ENCODE results near the gene THNSL1.
"Not testable (repeated sequence)": the region's sequence is repeated elsewhere in the genome, so short reads cannot be mapped to it uniquely, and the experiment has no call there.

Gene THNSL1

GRCh38 chr10:25016376-25017153 is at the start of gene THNSL1:
TSS of gene THNSL1 (plus strand) at chr10:25016612. CDS start at chr10:25023224, 6,612 bp downstream.
- peak; percentile 88 to 99 (median 96) for DNase-seq

DNA sequence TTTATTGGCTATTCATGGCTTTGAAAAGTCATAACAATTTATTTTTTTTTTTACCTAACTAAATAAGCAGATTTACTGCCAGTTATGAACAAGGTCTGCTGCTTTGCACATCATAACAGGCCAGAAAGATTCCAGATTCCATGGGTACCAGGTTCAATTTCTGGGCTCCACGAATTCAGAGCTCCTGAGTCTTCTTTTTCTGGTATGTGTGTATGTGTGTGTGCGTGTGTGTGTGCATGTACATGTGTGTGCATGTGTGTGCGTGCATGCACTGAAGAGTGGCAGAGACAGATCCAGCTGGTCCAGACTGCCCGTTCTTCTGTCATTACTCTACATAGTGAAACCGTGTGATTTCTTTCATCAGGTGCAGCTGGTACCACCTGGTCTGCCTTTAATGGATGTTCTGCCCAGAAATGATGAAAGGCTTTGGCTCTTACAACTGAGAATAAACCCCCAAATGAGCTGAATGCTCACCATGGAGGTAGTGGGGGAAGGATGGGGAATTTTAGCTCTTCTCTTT is 49.4 kb upstream of the THNSL1 start:
- no peak for DNase-seq

DNA sequence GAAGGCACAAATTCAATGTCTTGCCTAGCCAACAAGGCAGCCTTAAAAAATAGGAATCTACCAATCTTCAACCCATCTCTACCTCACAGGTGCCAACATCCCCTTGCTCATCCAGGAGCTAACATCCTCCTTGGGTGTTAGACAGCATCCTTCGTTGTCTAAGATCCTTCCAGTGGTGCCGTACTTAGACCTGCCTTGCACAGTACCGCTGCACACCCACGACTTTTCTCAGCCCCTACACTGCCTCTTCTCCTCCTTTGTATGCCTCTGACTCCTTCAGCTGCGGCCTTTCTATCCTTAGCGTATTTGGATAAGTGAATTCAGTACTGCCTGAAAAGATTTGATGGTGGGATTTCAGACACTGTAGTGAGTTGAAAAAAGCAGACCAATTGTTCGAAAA is 48.1 kb upstream of the THNSL1 start:
- no peak for DNase-seq

DNA sequence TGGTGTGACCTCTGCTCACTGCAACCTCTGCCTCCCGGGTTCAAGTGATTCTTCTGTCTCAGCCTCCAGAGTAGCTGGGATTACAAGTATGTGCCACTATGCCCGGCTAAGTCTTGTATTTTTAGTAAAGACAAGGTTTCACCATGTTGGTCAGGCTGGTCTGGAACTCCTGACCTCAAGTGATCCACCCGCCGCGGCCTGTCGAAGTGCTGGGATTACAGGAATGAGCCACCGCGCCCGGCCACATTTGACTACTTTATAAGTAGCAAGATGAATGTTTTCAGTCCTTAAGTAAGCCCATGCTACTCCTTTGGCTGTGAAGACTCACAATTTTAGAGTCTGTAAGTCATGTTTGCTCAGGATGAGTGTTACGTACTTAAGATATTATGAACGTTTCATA is 47.5 kb upstream of the THNSL1 start:
- not testable (repeated sequence) for DNase-seq

DNA sequence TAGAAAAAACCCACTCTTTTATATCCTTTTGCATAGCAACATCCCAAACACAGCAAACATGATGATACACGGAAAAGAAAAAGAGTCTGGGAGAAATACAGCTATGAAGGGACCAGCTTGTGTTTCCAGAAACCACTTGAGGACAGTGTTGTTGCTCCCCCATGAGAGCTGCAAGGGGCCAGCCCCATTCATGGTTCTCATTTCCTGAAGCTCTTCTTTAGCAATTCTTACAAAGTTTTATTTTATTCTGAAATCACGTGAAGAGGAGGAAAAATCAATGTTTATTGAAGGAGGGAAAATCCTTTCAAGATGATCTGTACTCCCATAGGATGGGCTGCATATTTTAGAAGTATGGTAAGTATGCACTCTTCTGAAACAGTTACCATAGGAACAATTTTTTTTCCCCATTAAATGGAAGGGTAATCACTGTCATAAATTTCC is 46.6 kb upstream of the THNSL1 start:
- DNase-seq, result no peak

DNA sequence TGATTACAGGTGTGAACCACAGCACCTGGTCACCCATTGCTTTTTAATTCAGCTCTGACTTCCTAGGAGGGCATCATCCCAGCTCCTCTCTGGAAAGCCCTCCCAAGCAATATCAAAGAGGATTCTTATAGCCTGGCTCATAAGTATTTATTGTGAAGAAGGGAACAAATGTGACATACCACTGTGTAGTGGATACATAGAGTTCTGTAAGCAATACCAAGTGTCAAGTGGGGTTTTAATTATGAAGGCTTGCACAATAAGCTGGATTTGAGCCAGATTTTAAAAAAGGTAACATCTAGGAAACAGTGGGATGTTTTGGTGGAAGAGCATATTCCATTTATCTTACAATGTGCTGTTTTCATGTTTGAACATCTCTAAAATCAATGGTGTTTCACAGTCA is 45.0 kb upstream of the THNSL1 start:
- DNase-seq, result no peak

DNA sequence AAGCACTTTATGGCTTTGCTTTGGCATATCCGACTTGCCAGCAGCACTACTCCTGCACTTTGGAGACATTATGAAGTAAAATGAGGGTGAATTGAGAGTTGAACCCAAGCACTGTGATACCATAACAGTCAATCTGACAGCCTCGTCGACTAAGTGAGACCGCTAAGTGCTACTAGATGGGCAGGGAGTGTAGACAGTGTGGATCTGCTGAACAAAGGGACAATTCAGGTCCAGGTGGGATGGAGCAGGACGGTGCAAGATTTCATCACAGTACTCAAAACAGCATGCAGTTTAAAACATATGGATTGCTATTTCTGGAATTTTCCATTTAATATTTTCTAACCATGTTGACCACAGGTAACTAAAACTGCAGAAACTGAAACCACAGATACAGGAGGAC is 43.2 kb upstream of the THNSL1 start:
- no peak for DNase-seq

DNA sequence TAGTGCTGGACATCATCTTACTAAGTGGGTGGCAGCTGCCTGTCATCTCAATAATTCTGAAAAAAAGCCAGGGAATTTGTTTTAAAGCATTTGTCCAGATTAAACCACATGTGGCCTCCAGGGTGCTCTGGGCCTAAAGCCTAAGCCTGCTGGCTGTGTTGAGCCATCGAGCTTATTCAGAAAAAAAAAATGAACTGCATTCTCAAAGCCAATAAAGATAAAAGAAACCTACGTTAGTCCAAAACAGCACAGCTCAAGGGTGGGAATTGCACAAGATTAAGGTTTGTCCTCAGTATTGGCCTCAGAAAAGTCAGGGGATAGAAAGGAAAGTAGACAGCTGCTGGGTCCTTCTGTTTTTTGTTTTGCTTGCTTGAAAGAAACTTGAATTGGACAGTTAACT is 41.4 kb upstream of the THNSL1 start:
- DNase-seq, result no peak

- DNase-seq, result no peak
These were observed 36.7 kb upstream of the THNSL1 start for GRCh38 chr10:24979685-24980084.

GRCh38 chr10:24981161-24981710 is 35.2 kb upstream of the THNSL1 start:
- DNase-seq, result no peak

- DNase-seq, result no peak
These were observed 33.9 kb upstream of the THNSL1 start for GRCh38 chr10:24982319-24983112.

DNA sequence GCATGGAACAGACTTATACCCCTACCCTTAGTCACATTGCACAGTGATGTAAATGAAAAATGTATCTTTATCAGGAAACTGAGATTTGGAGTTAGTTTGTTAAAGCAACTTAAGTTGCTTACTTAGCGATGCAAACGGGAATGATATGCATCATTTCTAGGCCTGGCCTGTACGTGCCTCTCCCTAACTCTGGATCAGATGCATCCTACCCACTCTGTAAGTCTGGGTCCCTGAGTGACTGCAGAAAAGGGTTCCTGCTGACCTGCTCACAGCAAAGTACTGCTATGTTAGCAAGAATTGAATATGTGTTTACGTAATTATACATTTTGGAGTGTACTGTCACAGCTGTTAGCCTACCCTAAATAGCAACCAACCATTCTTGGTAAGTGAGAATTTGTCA is 33.3 kb upstream of the THNSL1 start:
- DNase-seq, result no peak

DNA sequence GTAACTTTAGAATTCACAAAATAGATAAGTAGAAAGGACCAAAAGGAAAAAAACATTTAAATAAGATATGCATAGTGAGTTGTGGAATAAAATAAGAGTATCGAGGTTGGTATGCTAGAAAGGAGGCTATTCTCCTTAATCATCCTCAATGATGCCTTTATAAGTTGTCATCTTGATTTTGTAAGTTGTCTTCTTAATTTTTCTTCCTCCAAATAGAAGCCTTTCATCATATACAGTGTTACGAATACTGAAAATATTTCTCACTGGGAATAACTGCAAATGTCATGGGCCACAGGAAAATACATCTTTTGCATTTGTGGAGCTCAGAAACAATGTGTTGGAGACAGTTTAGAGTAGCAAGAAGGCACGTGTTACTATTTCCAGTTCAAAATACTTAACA is 32.5 kb upstream of the THNSL1 start:
- no peak for DNase-seq

- no peak for DNase-seq
These were observed 31.5 kb upstream of the THNSL1 start for GRCh38 chr10:24984906-24985305.

DNA sequence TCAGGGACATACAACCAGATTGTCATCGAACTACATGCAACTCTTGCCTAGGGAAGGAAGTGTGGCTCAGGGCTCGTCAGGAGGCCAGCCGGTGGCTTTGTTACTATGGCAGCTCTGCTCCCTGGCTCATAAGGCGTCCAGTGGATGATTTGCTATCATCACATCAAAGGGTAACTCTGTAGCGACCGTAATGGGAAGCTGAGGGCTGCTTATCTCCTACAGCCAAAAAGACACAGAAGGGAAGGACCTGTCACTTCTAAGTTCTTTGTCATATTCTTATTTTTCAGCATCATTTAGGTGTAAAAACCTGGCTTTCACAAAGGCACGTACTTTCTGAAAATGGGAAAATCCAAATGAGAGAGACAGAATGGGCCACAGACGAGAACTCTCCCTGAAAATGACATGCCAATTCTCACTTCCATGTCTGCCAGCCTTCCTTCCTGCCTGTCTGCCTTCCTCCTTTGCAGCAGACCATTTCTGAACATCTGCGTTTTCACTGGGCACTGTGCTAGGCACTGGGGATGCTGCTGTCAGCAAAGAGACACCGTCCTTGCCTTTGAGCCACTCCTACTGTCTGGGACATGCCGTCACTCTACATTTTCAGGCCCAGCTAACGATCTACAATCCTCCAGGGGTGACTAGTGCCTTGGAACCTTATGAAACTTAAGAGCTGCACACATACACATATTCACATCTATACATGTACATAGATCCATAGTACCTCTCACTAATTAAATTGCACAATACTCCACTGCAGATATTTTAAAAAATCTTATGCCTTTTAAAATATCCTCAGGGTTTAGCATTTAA is 27.4 kb upstream of the THNSL1 start:
- no peak for DNase-seq

DNA sequence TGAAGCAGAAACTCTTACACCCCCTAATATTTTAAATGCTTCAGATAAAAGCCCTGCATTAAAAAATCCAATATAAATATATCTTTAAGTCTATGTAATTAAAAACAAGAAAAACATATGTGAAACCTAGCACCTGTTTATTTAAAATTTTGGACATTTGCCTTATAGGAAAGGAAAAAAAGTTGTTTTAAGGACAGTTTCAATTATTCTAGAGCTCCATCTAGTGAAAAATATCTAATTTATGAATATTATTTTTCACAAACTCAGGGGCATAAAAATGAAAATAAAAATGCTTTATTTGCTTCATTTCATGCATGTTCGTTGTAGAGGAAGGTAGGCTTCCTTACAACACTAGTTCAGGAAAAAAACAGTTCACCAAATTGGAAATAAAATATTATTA is 26.5 kb upstream of the THNSL1 start:
- DNase-seq, result no peak

- DNase-seq, result no peak
These were observed 25.1 kb upstream of the THNSL1 start for GRCh38 chr10:24991298-24991697.

- DNase-seq, result no peak
These were observed 23.8 kb upstream of the THNSL1 start for GRCh38 chr10:24992512-24993133.

DNA sequence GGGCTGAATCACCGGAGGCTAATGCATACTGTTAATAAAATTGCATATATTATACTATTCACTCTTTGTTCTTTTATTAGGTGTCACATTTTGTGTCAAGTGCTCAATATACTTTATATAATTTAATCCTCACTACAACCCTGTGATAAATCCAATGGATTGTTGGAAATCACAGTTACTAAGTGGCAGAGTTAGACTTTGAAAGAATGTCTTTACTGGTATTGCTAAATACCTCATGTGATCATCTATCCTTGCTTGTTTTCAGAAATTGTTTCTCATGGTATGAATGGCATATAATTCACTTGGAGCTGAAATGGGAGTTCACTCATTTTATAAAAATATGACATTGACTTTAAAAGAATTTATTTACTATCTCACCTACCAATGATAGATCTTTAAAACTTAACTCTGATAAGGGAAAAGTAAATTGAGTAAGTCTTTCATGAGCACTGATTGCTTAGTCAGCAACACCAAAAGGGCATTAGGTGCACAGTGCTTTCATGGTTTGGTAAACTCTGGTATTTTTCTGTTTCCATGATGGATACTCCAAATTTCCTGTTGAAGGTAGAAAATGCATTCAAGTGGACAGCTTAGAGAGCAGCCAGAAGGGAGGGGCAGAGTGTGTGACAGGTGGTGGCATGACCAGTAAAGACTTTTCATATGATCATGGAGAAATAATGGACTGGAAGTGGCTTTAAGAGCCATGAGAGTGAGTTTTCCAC is 23.0 kb upstream of the THNSL1 start:
- no peak for DNase-seq

DNA sequence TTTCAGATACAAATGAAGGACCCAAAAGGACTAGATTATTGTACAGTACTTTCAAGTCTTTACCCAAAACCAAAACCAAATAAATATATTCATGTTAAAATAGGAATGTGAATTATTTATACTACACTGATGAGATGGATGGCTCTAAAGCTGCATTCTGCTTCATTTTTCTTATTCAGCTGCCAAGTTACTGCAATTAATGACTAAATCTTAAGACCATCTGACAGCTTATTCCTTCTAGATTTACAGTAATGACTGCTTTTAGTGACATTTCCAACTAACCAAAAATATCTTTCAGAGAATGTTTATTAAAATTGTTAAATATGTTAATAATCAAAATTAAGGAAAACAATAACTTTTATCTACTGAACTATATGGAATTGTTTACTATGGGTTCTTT is 21.3 kb upstream of the THNSL1 start:
- no peak for DNase-seq

- DNase-seq, result no peak
These were observed 18.4 kb upstream of the THNSL1 start for GRCh38 chr10:24998044-24998443.

DNA sequence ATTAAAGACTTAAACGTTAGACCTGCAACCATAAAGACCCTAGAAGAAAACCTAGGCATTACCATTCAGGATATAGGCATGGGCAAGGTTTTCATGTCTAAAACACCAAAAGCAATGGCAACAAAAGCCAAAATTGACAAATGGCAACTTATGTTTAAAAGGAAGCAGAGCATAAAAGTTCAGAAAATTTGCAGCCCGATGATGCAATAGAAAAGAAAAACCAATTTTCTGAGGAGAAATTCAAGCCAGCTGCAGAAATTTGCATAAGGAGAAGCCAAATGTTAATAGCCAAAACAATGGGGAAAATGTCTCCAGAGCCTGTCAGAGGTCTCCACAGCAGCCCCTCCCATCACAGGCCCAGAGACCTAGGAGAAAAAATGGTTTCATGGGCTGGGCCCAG is 4.8 kb upstream of the THNSL1 start:
- DNase-seq, result not testable (repeated sequence)
